ENCODE data around the gene CCT3.
"Not testable (repeated sequence)": the region's sequence is repeated elsewhere in the genome, so short reads cannot be mapped to it uniquely, and the experiment has no call there.

Gene CCT3

GRCh38 chr1:156338180-156338976, at the start of gene CCT3, which contains the start of gene TSACC:
Gene CCT3 (minus strand): TSS chr1:156338292. CDS start chr1:156338184, 108 bp downstream.
Gene TSACC (plus strand): TSS chr1:156338526. CDS start chr1:156339758, 1,232 bp downstream.
- DNase-seq: peak; percentile 99

GRCh38 chr1:156387870-156388173, 49.7 kb upstream of the CCT3 start:
- no peak for DNase-seq

GRCh38 chr1:156386949-156387869, 49.1 kb upstream of the CCT3 start:
- DNase-seq: no peak

GRCh38 chr1:156386134-156386901, 48.2 kb upstream of the CCT3 start:
- no peak for DNase-seq

GRCh38 chr1:156385534-156386031, 47.5 kb upstream of the CCT3 start:
- peak; percentile 75 to 82 for DNase-seq

- no peak for DNase-seq
These were observed 46.6 kb upstream of the CCT3 start for GRCh38 chr1:156384658-156385057.

GRCh38 chr1:156384007-156384406, 45.9 kb upstream of the CCT3 start:
- DNase-seq: no peak

GRCh38 chr1:156383023-156383422, 44.9 kb upstream of the CCT3 start:
- peak; percentile 65 to 72 for DNase-seq

GRCh38 chr1:156382561-156382960, 44.5 kb upstream of the CCT3 start:
- no peak for DNase-seq

- DNase-seq: no peak
These were observed 41.5 kb upstream of the CCT3 start for GRCh38 chr1:156379420-156380165.

- no peak for DNase-seq
These were observed 40.5 kb upstream of the CCT3 start for GRCh38 chr1:156378557-156378956.

GRCh38 chr1:156376958-156377919, 39.1 kb upstream of the CCT3 start:
- DNase-seq: no peak

GRCh38 chr1:156376146-156376545, 38.1 kb upstream of the CCT3 start:
- no peak for DNase-seq

GRCh38 chr1:156373546-156373945, 35.5 kb upstream of the CCT3 start:
- no peak for DNase-seq

GRCh38 chr1:156372876-156373275, 34.8 kb upstream of the CCT3 start:
- DNase-seq: no peak

- DNase-seq: no peak
These were observed 34.1 kb upstream of the CCT3 start for GRCh38 chr1:156372265-156372586.

GRCh38 chr1:156371553-156372264, 33.6 kb upstream of the CCT3 start:
- DNase-seq: no peak

GRCh38 chr1:156369685-156370286, 31.7 kb upstream of the CCT3 start:
- DNase-seq: not testable (repeated sequence)

GRCh38 chr1:156368889-156369684, 31.0 kb upstream of the CCT3 start, which contains the start of gene RHBG:
Gene RHBG (plus strand): TSS chr1:156369211. CDS start chr1:156369250, 39 bp downstream.
- DNase-seq: peak in 1 of 2 donors; percentile 38
